Tibial artery (tissue), 4 donors: ENCODE data around the gene NFIA.

Experiments
- DNase-seq, 2 donors: peaks; one replicate each; pipeline ENCODE4 v3.0.0-alpha.2; 2019
- H3K27ac ChIP-seq, 2 donors: fragments of 200-600 bp; sonication (generic) in 1 of 2; 1 replicate in 1 of 2; 2 replicates in 1 of 2; pipeline ENCODE4 v1.5.1; 2018 to 2019; ENCODE audit warnings: mild to moderate bottlenecking in 1 of 2
- H3K27me3 ChIP-seq, 2 donors: fragments of 200-600 bp; sonication (generic) in 1 of 2; one replicate each; pipeline versions ENCODE4 v1.5.1 to v1.6.0; 2016 to 2019
- H3K36me3 ChIP-seq, 3 donors: fragments of 200-600 bp; sonication (generic) in 2 of 3; one replicate each; pipeline ENCODE4 v1.5.1; 2016 to 2019; ENCODE audit warnings: mild to moderate bottlenecking in 2 of 3
- H3K4me1 ChIP-seq, 4 donors: fragments of 200-600 bp; sonication (generic) in 2 of 4; 1 replicate in 3 of 4; 2 replicates in 1 of 4; pipeline ENCODE4 v1.5.1; 2016 to 2019
- H3K4me3 ChIP-seq, 2 donors: fragments of 200-600 bp; sonication (generic) in 1 of 2; 1 replicate in 1 of 2; 2 replicates in 1 of 2; pipeline ENCODE4 v1.5.1; 2018 to 2019; ENCODE audit warnings: mild to moderate bottlenecking in 2 of 2
- H3K9me3 ChIP-seq, 3 donors: fragments of 200-600 bp; sonication (generic) in 1 of 3; one replicate each; pipeline ENCODE4 v1.5.1; 2016 to 2019
- intact Hi-C: fragments of 100-400 bp; cut with DNase I; formaldehyde crosslinking; loops from one replicate; pipeline ENCODE4 v1.15.0; 2023; ENCODE audit warnings: low total_unique reads
- TF ChIP-seq, protein P1 (sequence below), 2 experiments: fragments of 200-600 bp in 1 of 2; fragments of 450-650 bp in 1 of 2; IDR thresholded peaks; one replicate each; pipeline ENCODE4 v1.5.1; 2017 to 2019; ENCODE audit warnings: antibody characterized with exemption in 2 of 2, mild to moderate bottlenecking in 1 of 2, moderate library complexity in 1 of 2

Gene NFIA

DNA sequence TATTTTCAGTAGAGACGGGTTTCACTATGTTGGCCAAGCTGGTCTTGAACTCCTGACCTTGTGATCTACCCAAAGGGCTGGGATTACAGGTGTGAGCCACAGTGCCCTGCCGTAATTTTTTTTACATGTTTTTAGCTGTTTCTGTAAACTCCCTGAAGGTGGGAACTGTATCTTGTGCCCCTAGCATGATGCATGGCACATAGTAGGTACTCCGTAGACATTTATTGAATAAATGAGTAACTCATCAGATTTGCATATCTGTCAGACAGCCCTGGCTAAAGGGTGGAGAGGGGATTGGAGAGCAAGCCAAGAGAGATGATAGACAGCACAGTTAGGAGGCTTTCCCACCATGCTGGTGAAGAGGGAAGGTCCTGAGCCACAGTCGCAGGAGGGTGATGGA is 247.2 kb downstream of the NFIA start:
- Histone ChIP-seq H3K4me3 (no peak overlapping the region), H3K4me1 (peaks cover 0 to 30% (median 6%) of the 10 kb centered on the region in 4 donors), H3K36me3 (peaks cover 0 to 8% (median 0%) of the 10 kb centered on the region in 3 donors), H3K27me3 (no peaks in the 10 kb centered on the region), H3K9me3 (no peaks in the 10 kb centered on the region), H3K27ac (no peak overlapping the region)
- no peak for DNase-seq
- TF ChIP-seq, protein P1, sequence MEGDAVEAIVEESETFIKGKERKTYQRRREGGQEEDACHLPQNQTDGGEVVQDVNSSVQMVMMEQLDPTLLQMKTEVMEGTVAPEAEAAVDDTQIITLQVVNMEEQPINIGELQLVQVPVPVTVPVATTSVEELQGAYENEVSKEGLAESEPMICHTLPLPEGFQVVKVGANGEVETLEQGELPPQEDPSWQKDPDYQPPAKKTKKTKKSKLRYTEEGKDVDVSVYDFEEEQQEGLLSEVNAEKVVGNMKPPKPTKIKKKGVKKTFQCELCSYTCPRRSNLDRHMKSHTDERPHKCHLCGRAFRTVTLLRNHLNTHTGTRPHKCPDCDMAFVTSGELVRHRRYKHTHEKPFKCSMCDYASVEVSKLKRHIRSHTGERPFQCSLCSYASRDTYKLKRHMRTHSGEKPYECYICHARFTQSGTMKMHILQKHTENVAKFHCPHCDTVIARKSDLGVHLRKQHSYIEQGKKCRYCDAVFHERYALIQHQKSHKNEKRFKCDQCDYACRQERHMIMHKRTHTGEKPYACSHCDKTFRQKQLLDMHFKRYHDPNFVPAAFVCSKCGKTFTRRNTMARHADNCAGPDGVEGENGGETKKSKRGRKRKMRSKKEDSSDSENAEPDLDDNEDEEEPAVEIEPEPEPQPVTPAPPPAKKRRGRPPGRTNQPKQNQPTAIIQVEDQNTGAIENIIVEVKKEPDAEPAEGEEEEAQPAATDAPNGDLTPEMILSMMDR (IDR thresholded peaks at IDR 0.05): no peak
- intact Hi-C loops: no loop called here

DNA sequence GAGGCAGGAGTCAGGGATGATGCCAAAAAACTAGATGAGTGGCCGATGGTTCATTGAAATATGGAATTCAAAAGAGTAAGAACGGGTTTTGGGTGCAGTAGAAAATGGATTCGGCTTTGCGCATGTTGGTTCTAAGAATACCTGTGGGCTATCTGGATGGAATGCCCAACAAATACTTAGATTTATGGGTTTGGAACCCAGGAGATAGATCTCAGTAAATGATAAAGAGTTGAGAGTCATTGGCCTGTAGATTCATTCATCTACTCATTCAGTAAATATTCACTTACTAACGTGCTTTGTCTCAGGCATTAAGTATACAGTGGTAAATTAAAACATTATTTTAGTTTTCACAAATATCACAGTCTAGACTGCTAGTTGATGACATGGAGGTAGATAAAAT is 247.7 kb downstream of the NFIA start:
- DNase-seq: no peak
- Histone ChIP-seq H3K27ac (no peak overlapping the region), H3K4me1 (peaks cover 0 to 32% (median 6%) of the 10 kb centered on the region in 4 donors), H3K27me3 (no peaks in the 10 kb centered on the region), H3K9me3 (no peaks in the 10 kb centered on the region), H3K36me3 (peaks cover 0 to 8% (median 0%) of the 10 kb centered on the region in 3 donors), H3K4me3 (no peak overlapping the region)
- TF ChIP-seq, protein P1 (IDR thresholded peaks at IDR 0.05): no peak
- intact Hi-C loops: loop anchor here (10.0 kb wide), 1 partner anchor 245 kb away; the partner anchor contains the start of gene NFIA

DNA sequence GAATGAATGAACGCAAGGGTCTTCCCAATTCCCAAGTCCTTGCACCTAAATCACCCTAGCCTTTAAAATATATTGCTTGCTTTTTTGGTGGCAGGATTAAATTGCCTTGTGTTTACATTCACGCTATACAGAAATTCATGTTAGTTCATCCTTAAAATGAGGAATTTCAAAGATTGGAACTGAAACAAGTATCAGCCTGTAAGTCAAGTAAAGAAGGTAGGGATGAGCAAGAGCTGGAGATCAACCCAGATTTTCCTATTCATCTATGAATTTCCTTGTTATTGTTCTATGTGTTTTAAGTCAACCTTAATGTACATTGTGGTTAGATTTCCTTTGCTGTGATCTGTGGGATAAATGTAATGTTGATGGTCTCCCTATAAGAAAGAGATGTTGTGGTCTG is 248.2 kb downstream of the NFIA start:
- peaks cover 0 to 32% (median 10%) of the 10 kb centered on the region in 4 donors for H3K4me1 ChIP-seq
- no peak overlapping the region for H3K27ac ChIP-seq
- TF ChIP-seq, protein P1 (IDR thresholded peaks at IDR 0.05): no peak
- intact Hi-C loops: loop anchor here (10.0 kb wide), 1 partner anchor 246 kb away; the partner anchor contains the start of gene NFIA
- no peak overlapping the region for H3K4me3 ChIP-seq
- DNase-seq: no peak
- H3K27me3 ChIP-seq: no peaks in the 10 kb centered on the region
- no peaks in the 10 kb centered on the region for H3K9me3 ChIP-seq
- H3K36me3 ChIP-seq: peaks cover 0 to 8% (median 0%) of the 10 kb centered on the region in 3 donors

DNA sequence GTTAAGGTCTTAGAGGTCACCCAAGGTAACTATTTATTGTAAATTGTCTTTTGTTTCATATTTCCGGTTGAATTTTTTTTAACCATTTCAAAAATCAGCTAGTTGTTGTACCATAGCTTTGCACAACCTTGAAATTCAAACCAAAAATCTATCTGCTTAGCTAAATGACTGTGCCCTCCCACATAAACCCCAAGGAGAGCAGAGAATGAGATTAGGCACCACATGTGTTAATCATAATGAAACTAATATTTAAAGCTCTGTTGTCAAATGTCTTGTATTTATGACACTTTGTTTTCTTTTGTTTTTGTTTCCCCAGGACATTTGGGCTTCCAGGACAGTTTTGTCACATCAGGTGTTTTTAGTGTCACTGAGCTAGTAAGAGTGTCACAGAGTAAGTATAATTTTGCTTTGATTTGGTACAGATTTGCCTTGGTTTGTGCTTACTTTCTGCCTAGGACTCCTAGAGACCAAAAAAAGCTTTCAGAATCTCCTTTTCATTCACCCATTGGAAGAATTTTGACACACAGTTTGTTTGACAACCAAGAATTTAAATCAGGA is 249.9 kb downstream of the NFIA start:
- peaks cover 0 to 8% (median 0%) of the 10 kb centered on the region in 3 donors for H3K36me3 ChIP-seq
- no peaks in the 10 kb centered on the region for H3K9me3 ChIP-seq
- peaks cover 0 to 35% (median 18%) of the 10 kb centered on the region in 4 donors for H3K4me1 ChIP-seq
- no peak overlapping the region for H3K4me3 ChIP-seq
- intact Hi-C loops: loop anchor here (10.0 kb wide), 1 partner anchor 247 kb away; the partner anchor contains the start of gene NFIA
- TF ChIP-seq, protein P1 (IDR thresholded peaks at IDR 0.05): no peak
- no peaks in the 10 kb centered on the region for H3K27me3 ChIP-seq
- DNase-seq: no peak
- H3K27ac ChIP-seq: no peak overlapping the region

DNA sequence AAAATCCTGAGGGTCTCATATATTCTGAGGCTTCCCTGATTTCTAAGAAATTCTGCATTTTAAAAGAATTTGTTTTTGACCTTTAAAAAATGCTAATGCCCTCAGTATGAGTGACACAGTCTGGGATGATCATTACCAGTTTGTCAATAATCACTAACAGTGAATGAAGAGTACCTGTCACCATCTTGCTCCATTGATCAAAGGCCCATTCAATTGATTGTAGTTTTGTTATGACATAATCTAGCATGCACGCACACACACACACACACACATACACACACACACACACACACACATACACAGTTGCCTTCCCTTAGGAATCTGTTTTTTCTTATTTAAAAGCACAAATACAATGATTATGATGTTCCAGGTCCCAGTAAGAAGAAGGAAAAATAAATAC is 250.4 kb downstream of the NFIA start:
- Histone ChIP-seq H3K9me3 (no peaks in the 10 kb centered on the region), H3K4me1 (peaks cover 0 to 41% (median 22%) of the 10 kb centered on the region in 4 donors), H3K27me3 (no peaks in the 10 kb centered on the region), H3K27ac (no peak overlapping the region), H3K36me3 (peaks cover 0 to 8% (median 0%) of the 10 kb centered on the region in 3 donors), H3K4me3 (no peak overlapping the region)
- DNase-seq: no peak
- intact Hi-C loops: loop anchor here (10.0 kb wide), 1 partner anchor 248 kb away; the partner anchor contains the start of gene NFIA
- TF ChIP-seq, protein P1 (IDR thresholded peaks at IDR 0.05): no peak
